ENCODE results near the gene PIAS4. TPM values are rescaled to one million over a fixed set of nuclear protein-coding genes. Genes with fewer than 3 reads are reported as not detected.

PIAS4 gene
- total and polyA plus RNA-seq, 9 of the 15 experiments (the other 6 are each of a cell fraction or from before 2014, with no cell fraction given): 0.27 to 34.9 (median 14.4) TPM

DNA sequence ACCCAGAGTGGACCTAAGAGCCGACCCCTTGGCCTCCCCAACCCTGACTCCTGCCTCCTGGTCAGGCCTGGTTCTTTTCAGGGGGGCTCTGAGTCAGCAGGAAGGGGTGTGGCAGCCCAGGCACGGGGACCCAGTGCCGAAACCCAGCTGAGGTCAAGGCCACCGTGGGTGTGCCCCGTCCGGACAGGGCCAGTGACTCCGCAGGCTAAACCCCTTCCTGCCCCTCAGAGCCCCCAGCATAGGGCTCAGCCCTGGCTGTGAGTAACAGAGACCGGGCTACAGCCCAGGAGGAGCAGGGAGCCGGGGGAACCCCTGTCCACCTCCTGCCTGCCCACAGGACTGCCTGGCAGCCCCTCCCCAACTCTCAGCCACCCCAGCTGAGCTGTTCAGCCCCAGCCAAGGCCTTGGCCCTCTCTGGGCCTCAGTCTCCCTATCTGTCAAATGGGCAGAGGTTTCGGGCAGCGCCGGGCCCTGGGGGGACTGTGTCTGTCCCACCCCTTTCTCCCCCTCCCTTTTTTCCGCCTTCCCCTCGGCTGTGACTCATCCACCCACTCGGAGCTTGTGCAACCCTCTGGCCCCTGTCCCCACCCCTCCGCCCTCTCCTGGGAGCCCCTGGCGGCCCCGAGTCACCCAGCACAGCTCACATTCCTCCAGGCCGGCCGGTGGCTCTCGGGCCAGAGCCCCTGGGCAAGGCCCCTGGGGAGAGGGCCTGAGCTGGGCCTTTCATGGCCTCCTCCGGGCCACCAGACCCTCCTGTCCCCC lies 50.6 kb downstream of the PIAS4 start (continued):
- 0 out of 2 replicates have a peak, but pooled peaks have one; percentile 15 for TF ChIP-seq MYC (IDR thresholded peaks at IDR 0.05; ENCODE audit: low read depth, low read length)
- no peak for TF ChIP-seq MYC (CRISPR knock-in tag; IDR thresholded peaks at IDR 0.05; ENCODE audit: borderline replicate concordance, low read depth)
- TF ChIP-seq OTX1 (CRISPR knock-in tag; IDR thresholded peaks at IDR 0.05): no peak
- no peak for TF ChIP-seq ZNF644 (tag; IDR thresholded peaks at IDR 0.05; ENCODE audit: low read depth)
- no peak for TF ChIP-seq NFATC3 (IDR thresholded peaks at IDR 0.05)
- peak; percentile 45 for TF ChIP-seq CCNT2 (IDR thresholded peaks at IDR 0.05; ENCODE audit: borderline replicate concordance, extremely low read depth, insufficient read length, low read depth, low read length)
- TF ChIP-seq ZNF699 (CRISPR knock-in tag; IDR thresholded peaks at IDR 0.05; ENCODE audit: insufficient replicate concordance): no peak
- TF ChIP-seq, protein P1, sequence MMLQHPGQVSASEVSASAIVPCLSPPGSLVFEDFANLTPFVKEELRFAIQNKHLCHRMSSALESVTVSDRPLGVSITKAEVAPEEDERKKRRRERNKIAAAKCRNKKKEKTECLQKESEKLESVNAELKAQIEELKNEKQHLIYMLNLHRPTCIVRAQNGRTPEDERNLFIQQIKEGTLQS (IDR thresholded peaks at IDR 0.05): peak; percentile 93
- TF ChIP-seq, protein P1 (CRISPR knock-in tag; conservative IDR thresholded peaks at IDR 0.05): no peak
- TF ChIP-seq, protein P2, sequence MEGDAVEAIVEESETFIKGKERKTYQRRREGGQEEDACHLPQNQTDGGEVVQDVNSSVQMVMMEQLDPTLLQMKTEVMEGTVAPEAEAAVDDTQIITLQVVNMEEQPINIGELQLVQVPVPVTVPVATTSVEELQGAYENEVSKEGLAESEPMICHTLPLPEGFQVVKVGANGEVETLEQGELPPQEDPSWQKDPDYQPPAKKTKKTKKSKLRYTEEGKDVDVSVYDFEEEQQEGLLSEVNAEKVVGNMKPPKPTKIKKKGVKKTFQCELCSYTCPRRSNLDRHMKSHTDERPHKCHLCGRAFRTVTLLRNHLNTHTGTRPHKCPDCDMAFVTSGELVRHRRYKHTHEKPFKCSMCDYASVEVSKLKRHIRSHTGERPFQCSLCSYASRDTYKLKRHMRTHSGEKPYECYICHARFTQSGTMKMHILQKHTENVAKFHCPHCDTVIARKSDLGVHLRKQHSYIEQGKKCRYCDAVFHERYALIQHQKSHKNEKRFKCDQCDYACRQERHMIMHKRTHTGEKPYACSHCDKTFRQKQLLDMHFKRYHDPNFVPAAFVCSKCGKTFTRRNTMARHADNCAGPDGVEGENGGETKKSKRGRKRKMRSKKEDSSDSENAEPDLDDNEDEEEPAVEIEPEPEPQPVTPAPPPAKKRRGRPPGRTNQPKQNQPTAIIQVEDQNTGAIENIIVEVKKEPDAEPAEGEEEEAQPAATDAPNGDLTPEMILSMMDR (IDR thresholded peaks at IDR 0.05 in 2 of 3, conservative IDR thresholded peaks at IDR 0.05 in 1 of 3; ENCODE audit: insufficient read depth in 2 of 3, low read depth in 1 of 3, low read length in 3 of 3): peak in 2 of 3 experiments; percentile 42 to 47; a peak in 4 of 6 replicates
- TF ChIP-seq, protein P3, sequence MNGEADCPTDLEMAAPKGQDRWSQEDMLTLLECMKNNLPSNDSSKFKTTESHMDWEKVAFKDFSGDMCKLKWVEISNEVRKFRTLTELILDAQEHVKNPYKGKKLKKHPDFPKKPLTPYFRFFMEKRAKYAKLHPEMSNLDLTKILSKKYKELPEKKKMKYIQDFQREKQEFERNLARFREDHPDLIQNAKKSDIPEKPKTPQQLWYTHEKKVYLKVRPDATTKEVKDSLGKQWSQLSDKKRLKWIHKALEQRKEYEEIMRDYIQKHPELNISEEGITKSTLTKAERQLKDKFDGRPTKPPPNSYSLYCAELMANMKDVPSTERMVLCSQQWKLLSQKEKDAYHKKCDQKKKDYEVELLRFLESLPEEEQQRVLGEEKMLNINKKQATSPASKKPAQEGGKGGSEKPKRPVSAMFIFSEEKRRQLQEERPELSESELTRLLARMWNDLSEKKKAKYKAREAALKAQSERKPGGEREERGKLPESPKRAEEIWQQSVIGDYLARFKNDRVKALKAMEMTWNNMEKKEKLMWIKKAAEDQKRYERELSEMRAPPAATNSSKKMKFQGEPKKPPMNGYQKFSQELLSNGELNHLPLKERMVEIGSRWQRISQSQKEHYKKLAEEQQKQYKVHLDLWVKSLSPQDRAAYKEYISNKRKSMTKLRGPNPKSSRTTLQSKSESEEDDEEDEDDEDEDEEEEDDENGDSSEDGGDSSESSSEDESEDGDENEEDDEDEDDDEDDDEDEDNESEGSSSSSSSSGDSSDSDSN (IDR thresholded peaks at IDR 0.05; ENCODE audit: borderline replicate concordance in 1 of 2, low read depth in 2 of 2, low read length in 2 of 2): peak; percentile 67 to 88; a peak in 3 of 4 replicates
- 0 out of 2 replicates have a peak, but pooled peaks have one; percentile 37 for TF ChIP-seq SMARCC2 (IDR thresholded peaks at IDR 0.05; ENCODE audit: low read depth)
- TF ChIP-seq CREB1 (IDR thresholded peaks at IDR 0.05): no peak
- TF ChIP-seq CREB1 (CRISPR knock-in tag; IDR thresholded peaks at IDR 0.05): no peak
- TF ChIP-seq ESRRA (IDR thresholded peaks at IDR 0.05; ENCODE audit: borderline replicate concordance, low read depth): no peak
- peak in 1 of 2 experiments; percentile 95; a peak in 2 of 4 replicates for TF ChIP-seq RCOR1 (IDR thresholded peaks at IDR 0.05; ENCODE audit: borderline replicate concordance in 1 of 2, low read depth in 2 of 2, low read length in 2 of 2)
- peak; percentile 96 for TF ChIP-seq HDAC2 (IDR thresholded peaks at IDR 0.05)
- 0 out of 2 replicates have a peak, but pooled peaks have one; percentile 15 for TF ChIP-seq LARP7 (IDR thresholded peaks at IDR 0.05)
- TF ChIP-seq CEBPB (tag; IDR thresholded peaks at IDR 0.05): peak; percentile 91
- TF ChIP-seq KLF1 (tag; IDR thresholded peaks at IDR 0.05): peak; percentile 88
- peak; percentile 75 for TF ChIP-seq RBFOX2 (IDR thresholded peaks at IDR 0.05; ENCODE audit: low read depth, low read length)
- no peak for TF ChIP-seq DIDO1 (tag; IDR thresholded peaks at IDR 0.05; ENCODE audit: low read depth)
- TF ChIP-seq SMARCE1 (IDR thresholded peaks at IDR 0.05): peak; percentile 81; the same call in 1 of the 2 replicates
- TF ChIP-seq SIN3A (IDR thresholded peaks at IDR 0.05; ENCODE audit: borderline replicate concordance in 2 of 2, control insufficient read depth in 1 of 2, low read depth in 2 of 2, low read length in 2 of 2): peak in 1 of 2 experiments; percentile 22; a peak in 1 of 4 replicates
